ENCODE results near the gene LMX1B. TPM values are rescaled to one million over a fixed set of nuclear protein-coding genes. Genes with fewer than 3 reads are reported as not detected.
"Not testable (repeated sequence)": the region's sequence is repeated elsewhere in the genome, so short reads cannot be mapped to it uniquely, and the experiment has no call there.

Gene LMX1B
- polyA plus RNA-seq (ENCODE audit: insufficient read length in 12 of 12): 1 to 10 TPM in 6 of 12 donors, under 1 TPM in 4, not detected in 2; 0.48 to 7.8 (median 1.2) TPM
- long read RNA-seq, donor 1: 0 reads
- long read RNA-seq, donor 2: 0 reads
- long read RNA-seq, donor 3: 0 reads
- long read RNA-seq, donor 4: 0 reads
- long read RNA-seq, donor 5: 0 reads
- long read RNA-seq, donor 6: 0 reads
- long read RNA-seq, donor 7: 0 reads
- long read RNA-seq, donor 8: 0 reads
- long read RNA-seq, donor 9: 0 reads
- long read RNA-seq, donor 10: 0 reads
- long read RNA-seq, donor 11: 0 reads

- peak; percentile 49 for DNase-seq
Observed at GRCh38 chr9:126613651-126614050, at the start of gene LMX1B. TSS of gene LMX1B (plus strand) at chr9:126613928. CDS start at chr9:126614450, 522 bp downstream.

GRCh38 chr9:126564128-126564527 is 49.6 kb upstream of the LMX1B start:
- DNase-seq: no peak

DNA sequence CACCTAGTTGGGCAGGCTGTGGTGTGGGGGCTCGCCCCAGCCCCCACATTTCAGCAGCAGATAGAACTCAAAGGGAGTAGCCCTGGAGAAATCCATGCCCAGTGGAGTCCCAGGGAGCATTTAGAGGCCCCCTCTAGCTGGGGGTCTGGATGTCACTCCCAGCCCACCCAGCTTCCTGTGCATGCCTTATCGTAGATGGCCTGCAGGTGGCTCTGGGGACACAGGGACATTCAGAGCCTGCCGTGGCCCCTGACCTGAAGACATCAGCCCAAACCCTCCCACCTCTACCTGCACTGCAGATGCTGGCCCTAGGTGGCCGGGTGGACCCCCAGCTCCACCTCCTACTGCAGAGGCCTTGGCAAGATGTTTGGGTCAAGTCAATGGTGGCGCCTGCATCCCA is 49.0 kb upstream of the LMX1B start:
- DNase-seq: no peak

- no peak for DNase-seq
Observed at GRCh38 chr9:126565336-126566128, 48.2 kb upstream of the LMX1B start.

GRCh38 chr9:126569036-126569435 is 44.7 kb upstream of the LMX1B start:
- no peak for DNase-seq

DNA sequence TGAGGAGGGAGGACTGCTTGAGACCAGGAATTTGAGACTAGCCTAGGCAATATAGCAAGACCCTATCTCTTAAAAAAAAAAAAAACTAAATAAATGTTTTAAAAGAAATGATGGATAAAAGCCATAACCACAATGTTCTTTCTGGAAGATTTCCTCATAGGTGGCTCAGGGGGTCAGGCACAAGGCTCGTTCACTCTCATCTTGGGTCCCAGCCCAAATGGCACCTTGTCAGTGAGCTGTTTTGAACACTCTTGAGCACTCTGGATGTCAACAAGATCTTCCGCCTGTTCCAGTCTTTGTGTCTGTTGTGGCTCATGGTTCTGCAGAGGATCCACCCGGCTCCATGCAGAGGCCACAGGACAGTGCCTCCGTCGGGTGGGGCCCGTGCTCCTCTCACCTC is 35.7 kb upstream of the LMX1B start:
- no peak for DNase-seq

GRCh38 chr9:126580319-126580718 is 33.4 kb upstream of the LMX1B start:
- DNase-seq: not testable (repeated sequence)

- no peak for DNase-seq
Observed at GRCh38 chr9:126581893-126582292, 31.8 kb upstream of the LMX1B start.

GRCh38 chr9:126582427-126582826 is 31.3 kb upstream of the LMX1B start:
- DNase-seq: no peak

DNA sequence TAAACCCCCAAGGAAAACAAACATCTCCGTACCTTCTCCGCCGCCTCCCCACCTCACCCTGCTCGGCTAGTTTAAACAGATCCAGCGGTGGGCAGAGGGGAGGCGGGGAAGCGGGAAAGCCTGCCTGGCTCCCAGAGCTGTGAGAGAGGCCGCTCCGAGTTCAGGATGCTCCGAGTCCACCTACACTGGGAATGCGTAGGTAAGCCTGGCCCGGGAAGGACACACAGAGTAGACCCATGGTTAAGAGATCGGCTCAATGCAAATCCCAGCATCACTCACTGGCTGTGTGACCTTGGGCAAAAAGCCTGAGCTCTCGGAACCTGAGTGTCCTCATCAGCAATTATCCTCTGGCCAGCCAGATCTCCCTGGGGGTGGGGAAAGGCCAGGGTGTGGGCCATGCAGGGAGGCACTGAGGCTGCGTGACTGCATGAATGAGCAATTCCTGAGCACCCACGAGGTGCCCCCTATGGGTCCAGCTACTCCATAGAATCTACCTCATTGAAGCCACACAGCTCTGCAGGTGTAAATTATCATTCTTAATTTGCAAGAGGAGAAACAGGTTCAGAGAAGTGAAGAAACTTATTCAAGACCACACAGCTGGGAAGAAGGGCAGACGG is 30.5 kb upstream of the LMX1B start:
- DNase-seq: no peak

DNA sequence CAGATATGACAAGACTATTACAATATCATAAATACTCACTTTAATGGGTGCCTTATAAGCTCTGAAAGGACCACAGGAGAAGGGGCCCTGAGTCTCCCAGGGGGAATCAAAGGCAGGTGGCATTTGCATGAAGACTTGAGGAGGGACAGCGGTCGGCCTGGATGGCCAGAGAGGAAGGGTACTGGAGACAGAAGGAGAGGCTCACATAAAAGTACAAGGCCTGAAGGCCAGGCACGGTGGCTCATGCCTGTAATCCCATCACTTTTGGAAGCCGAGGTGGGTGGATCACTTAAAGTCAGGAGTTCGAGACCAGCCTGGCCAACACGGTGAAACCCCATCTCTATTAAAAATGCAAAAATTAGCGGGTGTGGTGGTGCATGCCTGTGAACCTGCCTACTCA is 29.1 kb upstream of the LMX1B start:
- no peak for DNase-seq

GRCh38 chr9:126586236-126586635 is 27.5 kb upstream of the LMX1B start:
- no peak for DNase-seq

- DNase-seq: peak; percentile 19
Observed at GRCh38 chr9:126587187-126588185, 26.2 kb upstream of the LMX1B start.

DNA sequence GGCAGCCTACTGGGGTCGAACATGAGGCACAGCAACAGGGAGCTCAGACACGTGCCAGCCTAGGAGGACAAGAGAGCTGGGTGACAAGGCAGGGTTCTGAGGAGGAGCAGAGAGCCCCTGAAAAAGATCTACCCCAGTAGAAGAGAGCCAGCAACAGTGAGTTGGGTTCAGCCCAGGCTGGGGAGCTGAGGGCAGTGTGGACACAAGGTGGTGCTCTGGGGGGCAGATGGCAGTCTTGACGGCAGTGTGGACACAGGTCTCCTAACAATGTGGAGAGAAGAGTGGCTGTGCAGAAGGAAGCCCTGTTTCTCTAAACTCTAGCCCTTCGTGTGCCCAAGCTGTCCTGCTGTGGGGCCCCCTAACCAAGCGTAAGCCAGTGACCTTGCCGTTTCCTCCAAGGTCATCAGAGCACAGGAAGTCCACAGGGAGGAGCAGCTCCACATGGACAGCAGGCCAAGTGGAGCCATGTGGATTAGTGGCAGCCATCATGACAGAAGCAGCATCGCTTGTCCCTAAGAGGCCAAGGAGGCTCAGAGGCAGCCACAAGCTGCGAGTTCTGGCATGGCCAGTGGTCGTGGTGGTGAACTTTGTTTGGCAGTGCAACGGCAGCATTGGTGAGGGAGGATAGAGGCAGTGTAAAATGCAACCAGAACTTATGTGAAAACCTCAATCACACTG is 25.1 kb upstream of the LMX1B start:
- no peak for DNase-seq

DNA sequence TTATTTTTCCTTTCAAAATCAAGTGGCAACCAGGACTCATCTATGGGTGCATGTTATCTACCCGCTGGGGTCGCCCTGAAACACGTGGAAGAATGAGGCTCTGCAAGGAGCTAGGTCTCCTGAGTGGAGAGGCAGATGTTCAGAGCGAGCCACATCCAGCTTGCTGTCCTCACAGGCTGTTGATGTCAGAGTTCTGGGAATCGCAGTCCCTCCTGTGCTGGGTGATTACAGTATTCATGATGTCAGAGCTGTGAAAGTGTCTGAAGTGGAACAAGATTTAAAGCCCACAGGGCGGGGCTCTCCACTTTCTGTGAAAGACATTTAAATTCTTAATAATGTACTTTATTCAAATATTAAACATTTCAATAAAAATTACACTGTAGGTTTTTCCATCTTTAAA is 24.4 kb upstream of the LMX1B start:
- no peak for DNase-seq

GRCh38 chr9:126591083-126591482 is 22.6 kb upstream of the LMX1B start:
- DNase-seq: no peak

DNA sequence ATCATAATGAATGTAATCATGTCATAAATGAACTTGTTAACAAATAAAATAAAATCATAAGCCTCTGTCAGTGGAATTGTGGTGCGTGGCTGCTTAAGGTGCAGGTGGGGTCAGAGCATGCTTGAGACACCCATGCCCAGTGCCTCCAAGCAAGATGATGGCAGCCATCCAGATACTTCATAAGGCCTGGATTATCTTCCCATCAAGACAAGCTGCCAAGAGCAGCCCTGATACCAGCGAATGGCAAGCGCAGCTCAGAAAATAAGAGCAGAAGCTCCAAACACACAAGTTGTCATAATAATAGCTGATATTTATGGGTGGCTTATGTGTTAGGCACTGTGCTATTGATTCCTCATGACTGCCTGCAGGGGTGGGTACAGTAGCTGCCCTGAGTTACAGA is 21.8 kb upstream of the LMX1B start:
- no peak for DNase-seq

- no peak for DNase-seq
Observed at GRCh38 chr9:126592461-126592860, 21.3 kb upstream of the LMX1B start.

- no peak for DNase-seq
Observed at GRCh38 chr9:126595982-126596381, 17.7 kb upstream of the LMX1B start.

DNA sequence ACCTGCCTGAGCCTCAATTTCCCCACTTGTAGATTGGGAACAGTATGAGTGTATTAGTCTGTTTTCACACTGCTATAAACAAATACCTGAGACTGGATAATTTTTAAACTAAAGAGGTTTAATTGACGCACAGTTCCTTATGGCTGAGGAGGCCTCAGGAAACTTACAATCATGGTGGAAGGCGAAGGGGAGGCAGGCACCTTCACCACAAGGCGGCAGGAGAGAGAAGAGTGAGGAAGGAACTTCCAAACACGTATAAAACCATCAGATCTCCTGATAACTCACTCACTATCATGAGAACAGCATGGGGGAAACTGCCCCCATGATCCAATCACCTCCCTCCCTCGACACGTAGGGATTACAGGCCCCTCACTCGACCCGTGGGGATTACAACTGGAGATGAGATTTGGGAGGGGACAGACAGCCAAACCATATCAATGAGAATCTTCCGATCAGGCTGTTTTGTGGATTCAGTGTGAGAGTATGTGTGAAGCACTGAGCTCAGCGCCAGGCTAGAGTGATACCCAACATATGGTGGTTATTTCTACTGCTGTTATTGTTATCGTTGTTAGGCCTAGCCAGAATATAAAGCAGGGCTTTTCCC is 14.6 kb upstream of the LMX1B start:
- DNase-seq: no peak
